Measurements from ENCODE around the gene NKD2. TPM values are rescaled to one million over a fixed set of nuclear protein-coding genes. Genes with fewer than 3 reads are reported as not detected.

NKD2 gene
- total RNA-seq, 1 donor from 2014 or later = 41.7 TPM

GRCh38 chr5:964821-965220, 43.8 kb upstream of the NKD2 start:
- Mint-ChIP-seq H3K4me3 (ENCODE audit: unreplicated experiment) (no peak overlapping the region), H3K27ac (ENCODE audit: unreplicated experiment) (peak overlapping the region; percentile 17), H3K4me1 (ENCODE audit: low read depth, unreplicated experiment) (peaks cover 39% of the 10 kb centered on the region), H3K36me3 (ENCODE audit: unreplicated experiment) (no peaks in the 10 kb centered on the region), H3K9me3 (ENCODE audit: unreplicated experiment) (peaks cover 7% of the 10 kb centered on the region), H3K27me3 (ENCODE audit: unreplicated experiment) (peaks cover 10% of the 10 kb centered on the region)
- DNase-seq = no peak
- no peak for TF ChIP-seq CTCF (IDR thresholded peaks at IDR 0.05; ENCODE audit: partially characterized antibody, unreplicated experiment)

- H3K27me3 Mint-ChIP-seq (ENCODE audit: unreplicated experiment) = peaks cover 7% of the 10 kb centered on the region
- peaks cover 40% of the 10 kb centered on the region for H3K4me1 Mint-ChIP-seq (ENCODE audit: low read depth, unreplicated experiment)
- no peak for TF ChIP-seq CTCF (IDR thresholded peaks at IDR 0.05; ENCODE audit: partially characterized antibody, unreplicated experiment)
- peaks cover 7% of the 10 kb centered on the region for H3K9me3 Mint-ChIP-seq (ENCODE audit: unreplicated experiment)
- no peak for DNase-seq
- H3K4me3 Mint-ChIP-seq (ENCODE audit: unreplicated experiment) = no peak overlapping the region
- no peaks in the 10 kb centered on the region for H3K36me3 Mint-ChIP-seq (ENCODE audit: unreplicated experiment)
- H3K27ac Mint-ChIP-seq (ENCODE audit: unreplicated experiment) = no peak overlapping the region
Observed at GRCh38 chr5:965604-966344, 42.8 kb upstream of the NKD2 start.

- DNase-seq = no peak
- no peak for TF ChIP-seq CTCF (IDR thresholded peaks at IDR 0.05; ENCODE audit: partially characterized antibody, unreplicated experiment)
Observed at GRCh38 chr5:966345-966710, 42.3 kb upstream of the NKD2 start.

GRCh38 chr5:966941-967340, 41.7 kb upstream of the NKD2 start:
- H3K27me3 Mint-ChIP-seq (ENCODE audit: unreplicated experiment) = peaks cover 7% of the 10 kb centered on the region
- H3K27ac Mint-ChIP-seq (ENCODE audit: unreplicated experiment) = no peak overlapping the region
- peaks cover 36% of the 10 kb centered on the region for H3K4me1 Mint-ChIP-seq (ENCODE audit: low read depth, unreplicated experiment)
- H3K9me3 Mint-ChIP-seq (ENCODE audit: unreplicated experiment) = peaks cover 7% of the 10 kb centered on the region
- peaks cover 9% of the 10 kb centered on the region for H3K36me3 Mint-ChIP-seq (ENCODE audit: unreplicated experiment)
- no peak for DNase-seq
- H3K4me3 Mint-ChIP-seq (ENCODE audit: unreplicated experiment) = no peak overlapping the region
- no peak for TF ChIP-seq CTCF (IDR thresholded peaks at IDR 0.05; ENCODE audit: partially characterized antibody, unreplicated experiment)

More at GRCh38 chr5:966345-966710, 42.3 kb upstream of the NKD2 start:
- Mint-ChIP-seq H3K4me3 (ENCODE audit: unreplicated experiment) (no peak overlapping the region), H3K4me1 (ENCODE audit: low read depth, unreplicated experiment) (peaks cover 38% of the 10 kb centered on the region), H3K36me3 (ENCODE audit: unreplicated experiment) (peaks cover 4% of the 10 kb centered on the region), H3K27me3 (ENCODE audit: unreplicated experiment) (peaks cover 7% of the 10 kb centered on the region), H3K9me3 (ENCODE audit: unreplicated experiment) (peaks cover 7% of the 10 kb centered on the region), H3K27ac (ENCODE audit: unreplicated experiment) (no peak overlapping the region)

GRCh38 chr5:968881-969280, 39.7 kb upstream of the NKD2 start:
- H3K4me1 Mint-ChIP-seq (ENCODE audit: low read depth, unreplicated experiment) = peaks cover 28% of the 10 kb centered on the region
- H3K27ac Mint-ChIP-seq (ENCODE audit: unreplicated experiment) = peak overlapping the region; percentile 78
- H3K36me3 Mint-ChIP-seq (ENCODE audit: unreplicated experiment) = peaks cover 9% of the 10 kb centered on the region
- no peak for TF ChIP-seq CTCF (IDR thresholded peaks at IDR 0.05; ENCODE audit: partially characterized antibody, unreplicated experiment)
- DNase-seq = no peak
- H3K9me3 Mint-ChIP-seq (ENCODE audit: unreplicated experiment) = peaks cover 4% of the 10 kb centered on the region
- H3K27me3 Mint-ChIP-seq (ENCODE audit: unreplicated experiment) = peaks cover 10% of the 10 kb centered on the region
- peak overlapping the region; percentile 10 for H3K4me3 Mint-ChIP-seq (ENCODE audit: unreplicated experiment)
